ENCODE results near the gene THSD4.
"Not testable (repeated sequence)": the region's sequence is repeated elsewhere in the genome, so short reads cannot be mapped to it uniquely, and the experiment has no call there.

The THSD4 gene

GRCh38 chr15:71294251-71294910, 179.1 kb downstream of the THSD4 start:
- DNase-seq (ENCODE audit: low spot score): no peak

GRCh38 chr15:71294911-71295602, 179.8 kb downstream of the THSD4 start:
- DNase-seq (ENCODE audit: low spot score): no peak

- DNase-seq (ENCODE audit: low spot score): no peak
These were observed 180.5 kb downstream of the THSD4 start for GRCh38 chr15:71295603-71296314.

GRCh38 chr15:71296315-71296679, 181.0 kb downstream of the THSD4 start:
- DNase-seq (ENCODE audit: low spot score): no peak

GRCh38 chr15:71301958-71302621, 186.8 kb downstream of the THSD4 start:
- no peak for DNase-seq (ENCODE audit: low spot score)

GRCh38 chr15:71302861-71303410, 187.7 kb downstream of the THSD4 start:
- no peak for DNase-seq (ENCODE audit: low spot score)

GRCh38 chr15:71303977-71304376, 188.7 kb downstream of the THSD4 start:
- DNase-seq (ENCODE audit: low spot score): no peak

GRCh38 chr15:71304681-71305080, 189.4 kb downstream of the THSD4 start:
- no peak for DNase-seq (ENCODE audit: low spot score)

GRCh38 chr15:71306538-71306937, 191.3 kb downstream of the THSD4 start:
- DNase-seq (ENCODE audit: low spot score): no peak

GRCh38 chr15:71312194-71312708, 197.0 kb downstream of the THSD4 start:
- DNase-seq (ENCODE audit: low spot score): no peak

GRCh38 chr15:71312731-71313460, 197.6 kb downstream of the THSD4 start:
- DNase-seq (ENCODE audit: low spot score): no peak

GRCh38 chr15:71313806-71314205, 198.5 kb downstream of the THSD4 start:
- no peak for DNase-seq (ENCODE audit: low spot score)

- no peak for DNase-seq (ENCODE audit: low spot score)
These were observed 199.8 kb downstream of the THSD4 start for GRCh38 chr15:71314956-71315537.

- DNase-seq (ENCODE audit: low spot score): no peak
These were observed 201.6 kb downstream of the THSD4 start for GRCh38 chr15:71316911-71317310.

GRCh38 chr15:71319424-71319823, 204.2 kb downstream of the THSD4 start:
- DNase-seq (ENCODE audit: low spot score): not testable (repeated sequence)

GRCh38 chr15:71319935-71320334, 204.7 kb downstream of the THSD4 start:
- no peak for DNase-seq (ENCODE audit: low spot score)

GRCh38 chr15:71323082-71323481, 207.8 kb downstream of the THSD4 start:
- no peak for DNase-seq (ENCODE audit: low spot score)

- no peak for DNase-seq (ENCODE audit: low spot score)
These were observed 208.3 kb downstream of the THSD4 start for GRCh38 chr15:71323584-71323983.

GRCh38 chr15:71325481-71325880, 210.2 kb downstream of the THSD4 start:
- DNase-seq (ENCODE audit: low spot score): no peak

- no peak for DNase-seq (ENCODE audit: low spot score)
These were observed 213.2 kb downstream of the THSD4 start for GRCh38 chr15:71328453-71328852.

GRCh38 chr15:71329041-71329440, 213.8 kb downstream of the THSD4 start:
- DNase-seq (ENCODE audit: low spot score): no peak

Data from SK-N-DZ (cell line).